PC-9 (cell line): Measurements from ENCODE around the gene SIRT2. TPM values are rescaled to one million over a fixed set of nuclear protein-coding genes. Genes with fewer than 3 reads are reported as not detected.

ENCODE experiments used
- BruUV-seq: library from RNA; stranded (reverse); fragments of 400-500 nt; replicated peaks from 2 replicates; lab custom pipeline; 2021; lab: Mats Ljungman, UMichigan
- CTCF ChIA-PET: fragments of 300-600 bp; sonication (Branson Sonifier 250); formaldehyde crosslinking; loops from one replicate; lab custom pipeline; 2022; ENCODE audit warnings: antibody characterized with exemption; lab: Charles Lee
- POLR2A ChIA-PET: fragments of 300-600 bp; sonication (Branson Sonifier 250); formaldehyde crosslinking; loops from one replicate; lab custom pipeline; 2022; ENCODE audit warnings: antibody characterized with exemption; ENCODE audit not compliant: unreplicated experiment; lab: Charles Lee
- DNase-seq, 2 experiments: peaks; one replicate each; pipeline versions ENCODE4 v3.0.0 to v3.0.0-alpha.2; 2015 to 2022; ENCODE audit warnings: mixed read lengths in 1 of 2
- H2AFZ ChIP-seq: fragments of 200-600 bp; sonication (generic); 2 replicates; pipeline ENCODE4 v1.8.1; 2017; ENCODE audit warnings: antibody characterized with exemption
- H3F3A ChIP-seq: fragments of 200-600 bp; sonication (generic); 2 replicates; pipeline ENCODE4 v1.8.1; 2017; ENCODE audit warnings: antibody characterized with exemption, mild to moderate bottlenecking, low read depth; ENCODE audit not compliant: insufficient read depth
- H3K27ac ChIP-seq: fragments of 200-600 bp; sonication (generic); 2 replicates; pipeline ENCODE4 v1.6.1; 2016; ENCODE audit warnings: mixed run types
- H3K27me3 ChIP-seq: fragments of 200-600 bp; sonication (generic); 2 replicates; pipeline ENCODE4 v1.6.1; 2016; ENCODE audit warnings: low read depth, mixed run types; ENCODE audit not compliant: insufficient read depth
- H3K36me3 ChIP-seq: fragments of 200-600 bp; sonication (generic); 2 replicates; pipeline ENCODE4 v1.6.1; 2016; ENCODE audit warnings: low read depth, mixed run types
- H3K4me1 ChIP-seq: fragments of 200-600 bp; sonication (generic); replicated peaks from 2 replicates; pipeline ENCODE4 v1.6.1; 2016; ENCODE audit warnings: mixed run types; ENCODE audit not compliant: insufficient read depth
- H3K4me2 ChIP-seq: fragments of 200-600 bp; sonication (generic); 2 replicates; pipeline ENCODE4 v1.6.1; 2017; ENCODE audit warnings: mixed run types
- H3K4me3 ChIP-seq: fragments of 200-600 bp; sonication (generic); 2 replicates; pipeline ENCODE4 v1.6.1; 2016; ENCODE audit warnings: mixed run types
- H3K79me2 ChIP-seq: fragments of 200-600 bp; sonication (generic); 2 replicates; pipeline ENCODE4 v1.6.1; 2017; ENCODE audit warnings: low read depth, mixed run types
- H3K9me2 ChIP-seq: fragments of 200-600 bp; sonication (generic); 2 replicates; pipeline ENCODE4 v1.8.1; 2017; ENCODE audit warnings: mild to moderate bottlenecking; ENCODE audit not compliant: insufficient read depth
- H3K9me3 ChIP-seq: fragments of 200-600 bp; sonication (generic); 2 replicates; pipeline ENCODE4 v1.8.1; 2016; ENCODE audit warnings: low read depth; ENCODE audit not compliant: insufficient read depth
- H4K20me1 ChIP-seq: fragments of 200-600 bp; sonication (generic); 2 replicates; pipeline ENCODE4 v1.8.1; 2017; ENCODE audit not compliant: insufficient read depth
- EZH2 ChIP-seq: fragments of 200-600 bp; sonication (generic); IDR thresholded peaks from 2 replicates; pipeline ENCODE4 v1.8.0; 2017; ENCODE audit warnings: antibody characterized with exemption, low read depth
- intact Hi-C: fragments of 100-400 bp; cut with micrococcal nuclease; formaldehyde crosslinking; loops from one replicate; pipeline ENCODE4 v1.10.0; 2022; ENCODE audit not compliant: unreplicated experiment
- total RNA-seq: library from RNA; stranded (reverse); gene quantifications from 2 replicates; pipeline ENCODE4 v1.2.3, GENCODE V29; 2021
- TF ChIP-seq, protein P1 (sequence below): fragments of 200-600 bp; sonication (generic); conservative IDR thresholded peaks from 2 replicates; pipeline ENCODE4 v1.6.1; 2017; ENCODE audit warnings: mixed run types, antibody characterized with exemption, mild to moderate bottlenecking, moderate library complexity

The SIRT2 gene
- total RNA-seq, 1 experiment from 2014 or later = 32.9 TPM

DNA sequence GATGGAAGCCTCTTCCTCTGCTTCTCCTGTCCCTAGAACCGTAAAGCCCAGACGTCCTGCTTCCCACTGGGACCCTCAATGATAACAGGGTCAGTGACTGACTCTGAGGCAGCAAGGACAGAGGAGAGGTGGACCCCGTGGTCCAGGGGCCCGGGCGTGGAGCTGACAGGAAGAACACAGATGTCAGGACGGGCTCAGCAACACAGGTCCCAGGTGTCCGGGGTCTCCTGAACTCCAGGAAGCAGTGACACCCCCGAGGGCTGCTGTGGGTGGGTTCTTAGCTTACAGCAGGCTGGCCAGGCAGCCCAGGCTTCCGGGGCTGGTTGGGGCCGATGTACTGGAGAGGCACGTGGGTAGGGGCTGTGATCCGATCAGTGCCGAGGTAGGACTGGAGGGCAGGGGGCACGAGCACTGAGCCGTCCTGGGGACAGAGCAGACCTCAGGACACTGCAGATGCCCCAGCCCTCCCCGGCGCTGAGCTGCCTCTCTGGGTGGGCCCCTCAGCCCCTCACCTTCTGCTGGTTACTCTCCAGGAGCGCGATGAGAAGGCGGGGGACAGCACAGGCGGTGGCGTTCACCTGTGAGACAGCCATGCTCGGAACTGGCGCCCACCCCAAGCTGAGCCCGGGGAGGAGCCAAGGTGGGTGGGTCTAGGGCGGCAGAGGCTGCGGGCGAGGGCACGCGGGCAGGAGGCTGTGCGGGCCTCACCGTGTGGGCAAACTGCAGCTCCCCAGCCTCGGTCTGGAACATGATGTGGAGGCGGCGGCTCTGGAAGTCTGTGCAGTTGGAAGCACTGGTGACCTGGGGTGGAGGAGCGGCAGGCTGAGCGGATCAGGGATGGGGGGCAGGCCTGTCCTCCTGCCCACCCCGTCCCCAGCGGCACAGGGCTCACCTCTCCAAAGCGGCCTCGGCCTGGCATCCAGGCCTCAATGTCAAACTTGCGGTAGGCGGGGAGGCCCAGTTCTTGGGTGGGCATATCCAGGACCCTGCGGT is 16.2 kb upstream of the SIRT2 start:
- no TSS peak for BruUV-seq

DNA sequence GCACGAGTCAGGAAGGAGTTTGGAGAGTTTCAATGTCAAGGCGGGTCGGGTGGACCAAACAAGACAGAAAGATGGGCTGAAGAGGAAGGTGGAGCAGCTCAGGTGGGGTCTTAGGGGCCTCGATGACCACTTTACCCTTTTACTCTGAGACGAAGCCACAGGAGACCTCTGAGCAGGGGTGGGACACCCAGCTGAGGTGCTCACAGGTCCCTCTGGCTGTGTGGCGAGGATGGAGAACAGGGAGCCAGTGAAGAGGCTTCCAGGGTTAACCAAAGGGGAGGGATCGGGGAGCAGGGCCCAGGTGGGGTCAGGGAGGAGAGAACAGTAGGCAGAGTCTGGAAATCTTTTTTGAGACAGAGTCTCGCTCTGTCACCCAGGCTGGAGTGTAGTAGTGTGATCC is 14.5 kb upstream of the SIRT2 start:
- no peak for TF ChIP-seq EZH2
- TF ChIP-seq, protein P1, sequence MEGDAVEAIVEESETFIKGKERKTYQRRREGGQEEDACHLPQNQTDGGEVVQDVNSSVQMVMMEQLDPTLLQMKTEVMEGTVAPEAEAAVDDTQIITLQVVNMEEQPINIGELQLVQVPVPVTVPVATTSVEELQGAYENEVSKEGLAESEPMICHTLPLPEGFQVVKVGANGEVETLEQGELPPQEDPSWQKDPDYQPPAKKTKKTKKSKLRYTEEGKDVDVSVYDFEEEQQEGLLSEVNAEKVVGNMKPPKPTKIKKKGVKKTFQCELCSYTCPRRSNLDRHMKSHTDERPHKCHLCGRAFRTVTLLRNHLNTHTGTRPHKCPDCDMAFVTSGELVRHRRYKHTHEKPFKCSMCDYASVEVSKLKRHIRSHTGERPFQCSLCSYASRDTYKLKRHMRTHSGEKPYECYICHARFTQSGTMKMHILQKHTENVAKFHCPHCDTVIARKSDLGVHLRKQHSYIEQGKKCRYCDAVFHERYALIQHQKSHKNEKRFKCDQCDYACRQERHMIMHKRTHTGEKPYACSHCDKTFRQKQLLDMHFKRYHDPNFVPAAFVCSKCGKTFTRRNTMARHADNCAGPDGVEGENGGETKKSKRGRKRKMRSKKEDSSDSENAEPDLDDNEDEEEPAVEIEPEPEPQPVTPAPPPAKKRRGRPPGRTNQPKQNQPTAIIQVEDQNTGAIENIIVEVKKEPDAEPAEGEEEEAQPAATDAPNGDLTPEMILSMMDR = no peak
- Histone ChIP-seq H3K27ac (no peak overlapping the region), H3K27me3 (no peaks in the 10 kb centered on the region), H3K4me1 (no peaks in the 10 kb centered on the region), H3K79me2 (no peaks in the 10 kb centered on the region), H3K4me2 (no peak overlapping the region), H2AFZ (no peak overlapping the region), H3K4me3 (no peak overlapping the region), H3K36me3 (no peaks in the 10 kb centered on the region), H3F3A (peaks cover 8% of the 10 kb centered on the region; the same call in 1 of the 2 replicates), H3K9me3 (no peaks in the 10 kb centered on the region), H4K20me1 (no peaks in the 10 kb centered on the region), H3K9me2 (no peaks in the 10 kb centered on the region)
- intact Hi-C loops = no loop called here
- DNase-seq = no peak
- no TSS peak for BruUV-seq
- ChIA-PET CTCF (interaction anchor here (0.6 kb wide), 1 partner anchor 1138 kb away, joined by 4 read pairs; no protein-coding TSS in a partner anchor), POLR2A (no interaction called here)

More for the DNA sequence above, 16.2 kb upstream of the SIRT2 start:
- no peaks in the 10 kb centered on the region for H3K9me2 ChIP-seq
- H3K4me2 ChIP-seq = no peak overlapping the region
- DNase-seq = no peak
- no peaks in the 10 kb centered on the region for H3K79me2 ChIP-seq
- no peaks in the 10 kb centered on the region for H3K9me3 ChIP-seq
- no peak overlapping the region for H3K4me3 ChIP-seq
- H4K20me1 ChIP-seq = no peaks in the 10 kb centered on the region
- intact Hi-C loops = no loop called here
- H3K27ac ChIP-seq = no peak overlapping the region
- H3K27me3 ChIP-seq = no peaks in the 10 kb centered on the region
- H3K4me1 ChIP-seq = no peaks in the 10 kb centered on the region
- TF ChIP-seq, protein P1 = no peak
- no peak for TF ChIP-seq EZH2
- peaks cover 13% of the 10 kb centered on the region; the same call in 1 of the 2 replicates for H3F3A ChIP-seq
- H3K36me3 ChIP-seq = no peaks in the 10 kb centered on the region
- H2AFZ ChIP-seq = no peak overlapping the region
- CTCF ChIA-PET = interaction anchor here (0.5 kb wide), 1 partner anchor 183 kb away, joined by 6 read pairs; no protein-coding TSS in a partner anchor
- POLR2A ChIA-PET = no interaction called here

- BruUV-seq = no TSS peak
- H4K20me1 ChIP-seq = no peaks in the 10 kb centered on the region
- no peaks in the 10 kb centered on the region for H3K9me2 ChIP-seq
- H3F3A ChIP-seq = peaks cover 7% of the 10 kb centered on the region; the same call in 1 of the 2 replicates
- ChIA-PET CTCF (no interaction called here), POLR2A (interaction anchor here (0.6 kb wide), 1 partner anchor 509 kb away, joined by 6 read pairs; no protein-coding TSS in a partner anchor)
- intact Hi-C loops = no loop called here
- DNase-seq = peak in 1 of 2 experiments; percentile 39
- no peaks in the 10 kb centered on the region for H3K27me3 ChIP-seq
- H3K36me3 ChIP-seq = no peaks in the 10 kb centered on the region
- no peaks in the 10 kb centered on the region for H3K79me2 ChIP-seq
- H3K27ac ChIP-seq = no peak overlapping the region
- H3K4me2 ChIP-seq = no peak overlapping the region
- H3K9me3 ChIP-seq = no peaks in the 10 kb centered on the region
- H3K4me1 ChIP-seq = no peaks in the 10 kb centered on the region
- no peak overlapping the region for H2AFZ ChIP-seq
- TF ChIP-seq, protein P1 = no peak
- TF ChIP-seq EZH2 = no peak
- H3K4me3 ChIP-seq = no peak overlapping the region
Measured at GRCh38 chr19:38912600-38913514, 13.4 kb upstream of the SIRT2 start.
